HG02943 (cell line): ENCODE data around the gene GNG7.
"Not testable (repeated sequence)": the region's sequence is repeated elsewhere in the genome, so short reads cannot be mapped to it uniquely, and the experiment has no call there.

Experiments used
- ATAC-seq: cut with Tn5 transposase; IDR thresholded peaks from one replicate; pipeline ENCODE4 v1.9.1; 2021; ENCODE audit warnings: mild to moderate bottlenecking, low read depth, moderate library complexity; ENCODE audit not compliant: unreplicated experiment

The GNG7 gene

GRCh38 chr19:2607712-2608601 lies 94.5 kb downstream of the GNG7 start:
- no peak for ATAC-seq

- not testable (repeated sequence) for ATAC-seq
Measured at GRCh38 chr19:2606774-2607173, 95.7 kb downstream of the GNG7 start.

- not testable (repeated sequence) for ATAC-seq
Measured at GRCh38 chr19:2605889-2606288, 96.6 kb downstream of the GNG7 start.

GRCh38 chr19:2604747-2605329 lies 97.7 kb downstream of the GNG7 start:
- ATAC-seq: no peak

GRCh38 chr19:2603334-2603733 lies 99.2 kb downstream of the GNG7 start:
- no peak for ATAC-seq

GRCh38 chr19:2602391-2603181 lies 99.9 kb downstream of the GNG7 start:
- no peak for ATAC-seq

GRCh38 chr19:2600914-2601870 lies 101.3 kb downstream of the GNG7 start:
- ATAC-seq: no peak

GRCh38 chr19:2594319-2594718 lies 108.2 kb downstream of the GNG7 start:
- no peak for ATAC-seq

GRCh38 chr19:2592824-2593223 lies 109.7 kb downstream of the GNG7 start:
- ATAC-seq: no peak

GRCh38 chr19:2591537-2592291 lies 110.8 kb downstream of the GNG7 start:
- ATAC-seq: no peak

- ATAC-seq: no peak
Measured at GRCh38 chr19:2590630-2591399, 111.7 kb downstream of the GNG7 start.

GRCh38 chr19:2589441-2589840 lies 113.1 kb downstream of the GNG7 start:
- no peak for ATAC-seq

GRCh38 chr19:2588081-2588777 lies 114.3 kb downstream of the GNG7 start:
- no peak for ATAC-seq

- ATAC-seq: no peak
Measured at GRCh38 chr19:2587001-2587719, 115.3 kb downstream of the GNG7 start.

GRCh38 chr19:2586196-2586595 lies 116.3 kb downstream of the GNG7 start:
- no peak for ATAC-seq

GRCh38 chr19:2584002-2584401 lies 118.5 kb downstream of the GNG7 start:
- ATAC-seq: no peak
